Measurements from ENCODE around the gene AUTS2. TPM values are rescaled to one million over a fixed set of nuclear protein-coding genes. Genes with fewer than 3 reads are reported as not detected.

Gene AUTS2
- total RNA-seq, 6 donors from 2014 or later, result 38.9 to 151 (median 55.8) TPM

- Histone ChIP-seq H3K36me3 (no peaks in the 10 kb centered on the region), H3K27me3 (no peaks in the 10 kb centered on the region), H3K9me3 (no peaks in the 10 kb centered on the region), H3K4me1 (peaks cover 17 to 46% (median 24%) of the 10 kb centered on the region in 4 donors), H3K4me3 (no peak overlapping the region), H3K27ac (no peak overlapping the region)
- no peak for ATAC-seq (ENCODE audit: low FRiP score in 2 of 2)
- DNase-seq, result no peak
- 83 to 85% methylated on average over 2 of the region's 2 CpGs for WGBS, 2 donors
- no peak for TF ChIP-seq POLR2AphosphoS5 (IDR thresholded peaks at IDR 0.05)
- TF ChIP-seq, protein P1, sequence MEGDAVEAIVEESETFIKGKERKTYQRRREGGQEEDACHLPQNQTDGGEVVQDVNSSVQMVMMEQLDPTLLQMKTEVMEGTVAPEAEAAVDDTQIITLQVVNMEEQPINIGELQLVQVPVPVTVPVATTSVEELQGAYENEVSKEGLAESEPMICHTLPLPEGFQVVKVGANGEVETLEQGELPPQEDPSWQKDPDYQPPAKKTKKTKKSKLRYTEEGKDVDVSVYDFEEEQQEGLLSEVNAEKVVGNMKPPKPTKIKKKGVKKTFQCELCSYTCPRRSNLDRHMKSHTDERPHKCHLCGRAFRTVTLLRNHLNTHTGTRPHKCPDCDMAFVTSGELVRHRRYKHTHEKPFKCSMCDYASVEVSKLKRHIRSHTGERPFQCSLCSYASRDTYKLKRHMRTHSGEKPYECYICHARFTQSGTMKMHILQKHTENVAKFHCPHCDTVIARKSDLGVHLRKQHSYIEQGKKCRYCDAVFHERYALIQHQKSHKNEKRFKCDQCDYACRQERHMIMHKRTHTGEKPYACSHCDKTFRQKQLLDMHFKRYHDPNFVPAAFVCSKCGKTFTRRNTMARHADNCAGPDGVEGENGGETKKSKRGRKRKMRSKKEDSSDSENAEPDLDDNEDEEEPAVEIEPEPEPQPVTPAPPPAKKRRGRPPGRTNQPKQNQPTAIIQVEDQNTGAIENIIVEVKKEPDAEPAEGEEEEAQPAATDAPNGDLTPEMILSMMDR (IDR thresholded peaks at IDR 0.05), result no peak
- no peak for TF ChIP-seq EP300 (IDR thresholded peaks at IDR 0.05)
- TF ChIP-seq POLR2A (IDR thresholded peaks at IDR 0.05), result no peak
Measured at GRCh38 chr7:70734411-70734810, 1136.1 kb downstream of the AUTS2 start.

DNA sequence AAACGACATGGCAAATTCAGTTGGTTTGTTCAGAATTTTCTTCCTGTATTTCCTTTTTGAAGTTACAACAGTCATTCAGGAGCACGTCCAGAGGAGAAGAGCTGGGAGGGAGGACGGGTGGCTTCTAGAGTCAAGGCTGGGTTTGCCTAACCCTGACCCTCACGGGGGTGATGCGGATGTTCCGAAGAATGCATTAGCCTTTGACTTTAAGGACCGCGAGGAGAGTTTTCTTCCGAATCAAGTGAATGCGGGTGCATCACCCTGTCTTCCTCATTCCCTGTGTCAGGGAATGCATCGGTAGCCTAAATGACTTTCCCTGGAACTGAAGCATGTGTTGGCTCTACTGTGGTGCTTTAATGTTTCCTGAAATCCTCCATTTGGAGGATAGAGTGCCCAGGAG, 1137.0 kb downstream of the AUTS2 start:
- H3K4me1 ChIP-seq, result peaks cover 17 to 45% (median 28%) of the 10 kb centered on the region in 4 donors
- 84 to 87% methylated on average over 11 of the region's 11 CpGs for WGBS, 2 donors
- H3K27me3 ChIP-seq, result no peaks in the 10 kb centered on the region
- TF ChIP-seq POLR2AphosphoS5 (IDR thresholded peaks at IDR 0.05) (no peak), EP300 (IDR thresholded peaks at IDR 0.05) (no peak), POLR2A (IDR thresholded peaks at IDR 0.05) (no peak)
- TF ChIP-seq, protein P1 (IDR thresholded peaks at IDR 0.05), result no peak
- ATAC-seq (ENCODE audit: low FRiP score in 2 of 2) (no peak), DNase-seq (no peak)
- H3K4me3 ChIP-seq, result no peak overlapping the region
- no peaks in the 10 kb centered on the region for H3K36me3 ChIP-seq
- no peak overlapping the region for H3K27ac ChIP-seq
- H3K9me3 ChIP-seq, result no peaks in the 10 kb centered on the region

- Histone ChIP-seq H3K27ac (peak overlapping the region; percentile 19 to 74 (median 40)), H3K4me3 (peak overlapping the region in 2 of 4 donors; percentile 9 to 25), H3K9me3 (no peaks in the 10 kb centered on the region), H3K36me3 (no peaks in the 10 kb centered on the region), H3K4me1 (peaks cover 17 to 45% (median 28%) of the 10 kb centered on the region in 4 donors), H3K27me3 (no peaks in the 10 kb centered on the region)
- 23 to 24% methylated on average over 11 of the region's 11 CpGs for WGBS, 2 donors
- DNase-seq (peak in 1 of 2 donors; percentile 36), ATAC-seq (ENCODE audit: low FRiP score in 2 of 2) (peak in 1 of 2 donors; percentile 88)
- TF ChIP-seq POLR2AphosphoS5 (IDR thresholded peaks at IDR 0.05) (no peak), POLR2A (IDR thresholded peaks at IDR 0.05) (no peak), EP300 (IDR thresholded peaks at IDR 0.05) (no peak)
- TF ChIP-seq, protein P1 (IDR thresholded peaks at IDR 0.05), result no peak
Measured at GRCh38 chr7:70736715-70737460, 1138.6 kb downstream of the AUTS2 start.

DNA sequence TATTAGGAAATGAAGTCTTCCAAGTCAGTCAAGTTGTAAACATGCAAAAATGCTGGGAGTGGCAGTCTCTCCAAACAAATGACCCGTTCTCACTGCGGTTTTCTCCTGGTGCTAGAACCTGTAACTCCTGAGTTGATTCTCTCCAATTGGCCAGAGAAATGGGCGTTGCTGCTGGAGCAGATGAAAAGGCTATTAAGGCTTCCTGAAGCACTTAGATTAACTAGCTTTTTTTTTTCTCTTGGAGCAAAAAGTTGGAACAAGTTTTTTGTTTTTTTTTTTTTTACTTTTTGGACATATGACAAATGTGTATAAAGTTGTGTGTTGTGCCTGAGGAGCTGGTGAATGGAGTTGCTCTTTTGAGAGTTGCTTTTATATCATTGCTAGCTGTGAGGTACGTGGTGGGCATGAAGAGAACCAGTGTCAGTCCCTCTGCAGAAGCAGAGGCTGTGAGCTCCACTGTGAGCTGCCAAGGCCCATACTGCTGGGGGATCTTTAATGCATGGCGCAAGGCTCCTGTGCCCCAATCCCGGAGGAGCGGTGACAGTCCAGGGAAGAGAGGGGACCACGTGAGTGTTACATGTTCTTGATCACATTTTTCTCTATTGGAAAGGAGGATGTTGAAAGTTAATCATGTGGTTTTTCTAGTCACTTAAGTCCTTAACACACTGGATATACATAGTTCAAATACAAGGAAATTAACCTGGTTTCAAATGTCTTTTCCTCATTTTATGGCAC, 1140.0 kb downstream of the AUTS2 start:
- no peaks in the 10 kb centered on the region for H3K9me3 ChIP-seq
- peaks cover 17 to 45% (median 28%) of the 10 kb centered on the region in 4 donors for H3K4me1 ChIP-seq
- H3K36me3 ChIP-seq, result no peaks in the 10 kb centered on the region
- ATAC-seq (ENCODE audit: low FRiP score in 2 of 2), result peak; percentile 55 to 92
- TF ChIP-seq EP300 (IDR thresholded peaks at IDR 0.05), result no peak
- no peak for TF ChIP-seq POLR2AphosphoS5 (IDR thresholded peaks at IDR 0.05)
- TF ChIP-seq, protein P1 (IDR thresholded peaks at IDR 0.05), result no peak
- TF ChIP-seq POLR2A (IDR thresholded peaks at IDR 0.05), result no peak
- 51 to 53% methylated on average over 6 to 8 of the region's 8 CpGs for WGBS, 2 donors
- H3K27me3 ChIP-seq, result no peaks in the 10 kb centered on the region
- H3K27ac ChIP-seq, result peak overlapping the region; percentile 47 to 59 (median 56)
- no peak overlapping the region for H3K4me3 ChIP-seq
- DNase-seq, result peak in 1 of 2 donors; percentile 86
